BJ (cell line): ENCODE results near the gene TICRR. TPM values are rescaled to one million over a fixed set of nuclear protein-coding genes. Genes with fewer than 3 reads are reported as not detected.

Experiments
- CTCF ChIA-PET: fragments of 350-600 bp; formaldehyde crosslinking; extraction: SDS; loops from one replicate; lab custom pipeline; 2021; ENCODE audit warnings: antibody characterized with exemption, inconsistent platforms; lab: Yijun Ruan, JAX
- POLR2A ChIA-PET: fragments of 300-600 bp; sonication (Branson Sonifier 250); formaldehyde crosslinking; extraction: SDS; loops from one replicate; lab custom pipeline; 2021; ENCODE audit warnings: antibody characterized with exemption; lab: Charles Lee
- DNase-seq: peaks from one replicate; pipeline ENCODE4 v3.0.0-alpha.2; 2011; ENCODE audit warnings: low read depth
- H3K27me3 ChIP-seq: 2 replicates; pipeline ENCODE4 v1.6.0; 2011; ENCODE audit warnings: low read length; ENCODE audit not compliant: control insufficient read depth, insufficient read depth
- H3K36me3 ChIP-seq: 2 replicates; pipeline ENCODE4 v1.5.1; 2011; ENCODE audit warnings: low read length; ENCODE audit not compliant: control insufficient read depth, insufficient read depth
- H3K4me3 ChIP-seq: 2 replicates; pipeline ENCODE4 v1.5.1; 2011; ENCODE audit warnings: low read depth, mild to moderate bottlenecking, control low read depth, low read length
- CTCF ChIP-seq: IDR thresholded peaks from 2 replicates; pipeline ENCODE4 v1.5.1; 2011; ENCODE audit warnings: low read depth, mild to moderate bottlenecking, control low read depth, inconsistent platforms, low read length, moderate library complexity; ENCODE audit not compliant: insufficient read depth
- polyA plus RNA-seq: library from polyadenylated mRNA; depleted of rRNA; stranded (reverse); fragments of >200 nt; gene quantifications from 2 replicates; pipeline ENCODE4 v1.2.3, GENCODE V29; 2011

Gene TICRR
- polyA plus RNA-seq, 1 experiment: 2.4 TPM

DNA sequence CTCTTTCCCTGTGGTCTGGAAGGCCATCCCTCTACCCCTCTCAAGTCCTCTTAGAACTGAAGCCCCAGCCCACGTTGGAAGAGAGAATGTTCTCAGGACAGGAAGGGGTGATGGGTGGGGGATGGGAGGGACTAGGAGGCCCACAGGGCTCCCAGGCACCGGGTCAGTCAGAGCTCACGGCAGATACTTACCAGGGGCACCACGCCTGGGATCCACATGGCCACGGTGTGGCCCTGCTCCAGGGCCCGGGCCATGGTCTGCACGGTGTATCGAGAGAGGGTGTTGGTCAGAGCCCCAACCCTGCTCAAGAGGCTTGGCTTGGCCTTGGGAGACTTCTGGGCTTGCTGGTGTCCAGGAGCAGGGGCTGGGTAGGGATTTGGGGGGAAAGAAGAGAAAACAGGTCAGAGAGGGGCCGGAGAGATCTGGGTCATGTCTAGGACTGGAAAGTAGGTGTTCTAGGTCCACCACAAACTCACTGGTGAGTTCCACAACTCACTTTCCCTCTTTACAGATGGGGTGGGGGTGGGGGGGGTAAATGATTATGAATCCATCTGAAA, 94.1 kb downstream of the TICRR start:
- ChIA-PET CTCF (no interaction called here), POLR2A (no interaction called here)
- TF ChIP-seq CTCF: no peak
- H3K27me3 ChIP-seq: no peaks in the 10 kb centered on the region
- DNase-seq: no peak
- H3K4me3 ChIP-seq: no peak overlapping the region
- H3K36me3 ChIP-seq: no peaks in the 10 kb centered on the region

DNA sequence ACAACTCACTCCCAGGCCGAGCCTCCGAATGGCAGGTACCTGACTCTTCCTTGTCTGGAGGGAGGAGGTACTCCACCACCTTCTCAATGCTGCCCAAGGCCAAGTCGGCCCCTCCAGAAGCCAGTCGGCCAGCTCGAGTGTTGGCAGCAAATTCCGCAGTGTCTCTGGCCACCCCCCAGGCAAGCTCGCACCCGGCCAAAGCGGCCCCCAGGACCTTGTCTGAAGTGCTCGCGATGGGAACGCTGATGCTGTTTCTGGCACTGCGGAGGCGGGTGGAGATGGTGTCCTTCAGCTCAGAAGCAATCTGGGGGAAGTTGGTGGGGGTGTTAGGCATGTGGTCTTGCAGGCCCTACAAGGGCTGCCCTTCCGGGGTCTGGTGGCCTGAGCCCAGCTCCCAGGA, 94.7 kb downstream of the TICRR start:
- Histone ChIP-seq H3K27me3 (no peaks in the 10 kb centered on the region), H3K4me3 (no peak overlapping the region), H3K36me3 (no peaks in the 10 kb centered on the region)
- CTCF ChIA-PET: no interaction called here
- no peak for DNase-seq
- POLR2A ChIA-PET: no interaction called here
- no peak for TF ChIP-seq CTCF

DNA sequence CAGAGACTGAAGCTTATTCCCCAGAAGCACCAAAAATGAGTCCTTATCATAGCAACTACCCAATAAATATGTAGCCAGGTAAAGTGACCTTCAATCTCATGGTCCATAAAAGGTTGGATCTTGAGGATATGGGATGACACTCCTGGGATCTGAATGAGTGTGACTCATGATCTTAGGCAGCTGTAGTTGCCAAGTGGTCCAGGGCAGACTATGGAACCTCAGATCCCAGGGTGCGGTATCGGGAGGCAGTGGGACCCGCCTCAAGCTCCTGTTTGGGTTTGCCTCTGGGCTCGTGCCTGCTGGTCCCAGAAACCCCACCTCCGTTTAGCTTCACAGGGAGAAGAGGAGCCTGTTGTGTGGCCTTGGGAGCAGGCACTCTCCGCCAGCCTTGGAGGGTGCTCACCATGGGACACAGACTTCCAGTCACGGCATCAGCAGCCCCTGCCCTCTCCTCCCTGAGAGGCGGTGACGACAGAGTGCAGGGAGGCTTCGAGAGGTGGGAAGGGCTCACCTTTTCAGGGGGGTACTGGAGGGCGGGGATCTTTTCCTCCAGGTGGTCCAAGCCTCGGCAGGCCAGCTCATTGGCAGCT, 95.8 kb downstream of the TICRR start:
- Histone ChIP-seq H3K27me3 (no peaks in the 10 kb centered on the region), H3K4me3 (no peak overlapping the region), H3K36me3 (no peaks in the 10 kb centered on the region)
- ChIA-PET POLR2A (no interaction called here), CTCF (interaction anchor here (1.4 to 1.6 kb wide), 2 partner anchors 15 to 69 kb away, joined by 4 to 5 read pairs; no protein-coding TSS in a partner anchor)
- no peak for DNase-seq
- no peak for TF ChIP-seq CTCF

GRCh38 chr15:89671687-89672086, 96.4 kb downstream of the TICRR start:
- Histone ChIP-seq H3K4me3 (no peak overlapping the region), H3K36me3 (no peaks in the 10 kb centered on the region), H3K27me3 (no peaks in the 10 kb centered on the region)
- ChIA-PET POLR2A (no interaction called here), CTCF (interaction anchor here (0.8 to 1.9 kb wide), 5 partner anchors 14 to 69 kb away, joined by 3 to 5 read pairs (median 4); no protein-coding TSS in a partner anchor)
- no peak for TF ChIP-seq CTCF
- no peak for DNase-seq

DNA sequence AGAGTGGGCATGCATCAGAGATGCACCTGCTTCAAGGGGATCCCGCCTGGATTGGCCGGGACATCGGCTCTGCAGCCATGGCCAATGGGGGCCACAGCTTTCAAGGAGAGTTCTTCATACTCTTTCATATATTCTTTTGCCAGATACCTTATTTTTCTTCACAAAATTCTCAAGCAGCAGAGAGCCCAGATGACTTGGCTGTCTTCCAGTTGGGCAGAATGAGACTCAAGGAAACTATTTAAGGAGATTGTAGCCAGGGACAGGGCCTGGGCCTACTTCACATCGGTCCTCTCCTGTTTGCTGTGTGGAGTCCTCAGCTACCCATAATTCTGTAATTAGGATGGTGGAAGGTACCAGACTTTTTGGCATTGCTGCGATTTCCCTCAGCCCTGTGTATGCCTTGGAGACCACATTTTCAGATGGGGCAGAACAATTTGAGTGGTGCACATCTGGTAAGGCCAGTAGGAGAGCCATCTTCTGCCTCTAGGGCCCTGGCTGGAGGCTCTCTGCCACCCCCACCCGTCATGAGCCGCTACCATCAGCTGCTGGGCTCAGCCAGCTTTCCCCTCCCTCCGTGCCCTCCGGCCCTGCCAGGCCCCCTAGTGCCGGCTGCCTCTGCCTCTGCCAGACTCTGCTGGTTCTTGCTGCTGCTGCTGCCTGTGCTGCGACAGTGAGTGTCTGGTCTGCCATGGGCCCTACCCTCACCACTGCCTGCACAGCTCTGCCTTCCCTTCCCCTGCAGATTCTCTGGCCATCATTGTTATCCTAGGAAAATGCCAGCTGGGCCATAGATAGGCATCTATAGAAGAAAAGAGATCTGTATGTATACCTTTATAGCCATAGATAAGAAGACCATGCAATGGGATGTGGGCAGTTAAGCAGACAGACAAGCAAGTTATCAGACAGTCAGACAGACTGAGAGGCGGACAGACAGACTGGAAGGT, 97.2 kb downstream of the TICRR start:
- H3K36me3 ChIP-seq: no peaks in the 10 kb centered on the region
- ChIA-PET CTCF (interaction anchor here (0.8 to 1.9 kb wide), 5 partner anchors 12 to 28 kb away, joined by 3 to 5 read pairs (median 4); no protein-coding TSS in a partner anchor), POLR2A (no interaction called here)
- DNase-seq: no peak
- H3K4me3 ChIP-seq: no peak overlapping the region
- H3K27me3 ChIP-seq: no peaks in the 10 kb centered on the region
- no peak for TF ChIP-seq CTCF
